IMR-90 (cell line): ENCODE measurements around the gene RAPSN.

Experiments
- SMC3 ChIP-seq: fragments of 150-350 bp; IDR thresholded peaks from 2 replicates; pipeline ENCODE4 v1.6.1; 2016; ENCODE audit warnings: low read depth, mild to moderate bottlenecking, antibody characterized with exemption, low read length, moderate library complexity
- TF ChIP-seq, protein P1 (sequence below): conservative IDR thresholded peaks from 2 replicates; pipeline ENCODE4 v1.5.1; 2012; ENCODE audit warnings: mild to moderate bottlenecking, low read depth, low read length, improper control_type of control experiment

DNA sequence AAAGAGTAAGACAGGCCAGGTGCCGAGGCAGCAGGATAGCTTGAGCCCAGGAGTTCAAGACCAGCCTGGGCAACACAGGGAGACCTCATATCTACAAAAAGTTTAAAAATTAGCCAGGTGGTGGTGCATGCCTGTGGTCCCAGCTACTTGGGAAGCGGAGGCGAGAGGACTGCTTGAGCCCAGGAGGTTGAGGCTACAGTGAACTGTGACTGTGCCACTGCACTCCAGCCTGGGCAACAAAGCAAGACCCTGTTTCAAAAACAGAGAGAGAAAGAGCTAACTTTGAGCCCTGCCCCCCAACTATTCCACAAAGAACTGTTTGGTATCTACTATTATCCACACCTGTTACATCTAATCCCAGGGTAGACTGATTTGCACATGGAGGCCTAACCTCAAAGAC lies 49.2 kb upstream of the RAPSN start:
- TF ChIP-seq, protein P1, sequence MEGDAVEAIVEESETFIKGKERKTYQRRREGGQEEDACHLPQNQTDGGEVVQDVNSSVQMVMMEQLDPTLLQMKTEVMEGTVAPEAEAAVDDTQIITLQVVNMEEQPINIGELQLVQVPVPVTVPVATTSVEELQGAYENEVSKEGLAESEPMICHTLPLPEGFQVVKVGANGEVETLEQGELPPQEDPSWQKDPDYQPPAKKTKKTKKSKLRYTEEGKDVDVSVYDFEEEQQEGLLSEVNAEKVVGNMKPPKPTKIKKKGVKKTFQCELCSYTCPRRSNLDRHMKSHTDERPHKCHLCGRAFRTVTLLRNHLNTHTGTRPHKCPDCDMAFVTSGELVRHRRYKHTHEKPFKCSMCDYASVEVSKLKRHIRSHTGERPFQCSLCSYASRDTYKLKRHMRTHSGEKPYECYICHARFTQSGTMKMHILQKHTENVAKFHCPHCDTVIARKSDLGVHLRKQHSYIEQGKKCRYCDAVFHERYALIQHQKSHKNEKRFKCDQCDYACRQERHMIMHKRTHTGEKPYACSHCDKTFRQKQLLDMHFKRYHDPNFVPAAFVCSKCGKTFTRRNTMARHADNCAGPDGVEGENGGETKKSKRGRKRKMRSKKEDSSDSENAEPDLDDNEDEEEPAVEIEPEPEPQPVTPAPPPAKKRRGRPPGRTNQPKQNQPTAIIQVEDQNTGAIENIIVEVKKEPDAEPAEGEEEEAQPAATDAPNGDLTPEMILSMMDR = no peak
- no peak for TF ChIP-seq SMC3
